ENCODE results near the gene TRAPPC5. TPM values are rescaled to one million over a fixed set of nuclear protein-coding genes. Genes with fewer than 3 reads are reported as not detected.

TRAPPC5 gene
- polyA plus RNA-seq, 1 of the 3 experiments (the other 2 are of a cell fraction): 49.4 TPM

DNA sequence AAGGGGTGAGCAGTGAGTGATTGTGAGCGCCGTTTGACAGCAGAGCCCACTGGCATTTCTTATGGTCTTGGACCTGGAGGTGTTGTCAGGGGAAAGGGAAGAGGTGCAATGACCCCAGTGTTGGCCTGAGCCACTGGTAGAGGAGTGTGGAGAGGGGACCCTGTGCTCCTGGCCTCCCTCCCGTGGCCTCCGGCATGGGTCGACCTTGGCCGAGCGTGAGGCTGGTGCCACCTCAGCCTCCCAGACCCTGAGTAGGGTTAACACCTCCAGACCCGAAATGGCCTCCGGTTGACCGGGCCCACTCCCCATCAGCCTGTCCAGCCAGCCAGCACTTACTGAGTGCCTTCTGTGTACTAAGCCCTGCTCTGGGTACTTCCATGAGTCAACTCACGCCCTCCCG lies 6.5 kb downstream of the TRAPPC5 start:
- Histone ChIP-seq H3K4me2 (no peak overlapping the region), H3F3A (replicated peaks; ENCODE audit: insufficient read depth) (no peaks in the 10 kb centered on the region), H3K27ac (ENCODE audit: low read depth in 2 of 2, low read length in 1 of 2) (no peak overlapping the region), H3K9me2 (no peaks in the 10 kb centered on the region), H3K9ac (no peak overlapping the region), H3K36me3 (replicated peaks in 1 of 2; ENCODE audit: control insufficient read depth in 1 of 2, insufficient read depth in 2 of 2, low read length in 1 of 2) (peaks cover 5 to 6% of the 10 kb centered on the region in 2 experiments), H3K9me3 (no peaks in the 10 kb centered on the region), H4K20me1 (ENCODE audit: insufficient read depth) (no peaks in the 10 kb centered on the region), H3K4me1 (ENCODE audit: control insufficient read depth in 1 of 2, insufficient read depth in 2 of 2, low read depth in 1 of 2, low read length in 1 of 2) (no peaks in the 10 kb centered on the region; a peak in 1 of 4 replicates), H3K27me3 (ENCODE audit: insufficient read depth) (peaks cover 19% of the 10 kb centered on the region; the same call in 1 of the 2 replicates), H3K79me2 (ENCODE audit: insufficient read depth) (no peaks in the 10 kb centered on the region), H2AFZ (ENCODE audit: low read depth) (no peak overlapping the region), H3K4me3 (ENCODE audit: low read depth in 2 of 2, low read length in 1 of 2) (no peak overlapping the region)
- TF ChIP-seq TEAD4 (IDR thresholded peaks at IDR 0.05; ENCODE audit: borderline replicate concordance, insufficient read depth) (no peak), CHD2 (IDR thresholded peaks at IDR 0.05; ENCODE audit: low read length, partially characterized antibody) (no peak), JUND (IDR thresholded peaks at IDR 0.05) (no peak), MXI1 (IDR thresholded peaks at IDR 0.05; ENCODE audit: low read depth, low read length) (no peak), SMC3 (IDR thresholded peaks at IDR 0.05; ENCODE audit: low read depth, low read length) (no peak), TAF1 (IDR thresholded peaks at IDR 0.05; ENCODE audit: borderline replicate concordance, low read depth, low read length) (no peak), GATA2 (CRISPR knock-in tag; IDR thresholded peaks at IDR 0.05) (no peak)
- TF ChIP-seq, protein P1, sequence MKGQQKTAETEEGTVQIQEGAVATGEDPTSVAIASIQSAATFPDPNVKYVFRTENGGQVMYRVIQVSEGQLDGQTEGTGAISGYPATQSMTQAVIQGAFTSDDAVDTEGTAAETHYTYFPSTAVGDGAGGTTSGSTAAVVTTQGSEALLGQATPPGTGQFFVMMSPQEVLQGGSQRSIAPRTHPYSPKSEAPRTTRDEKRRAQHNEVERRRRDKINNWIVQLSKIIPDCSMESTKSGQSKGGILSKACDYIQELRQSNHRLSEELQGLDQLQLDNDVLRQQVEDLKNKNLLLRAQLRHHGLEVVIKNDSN (IDR thresholded peaks at IDR 0.05; ENCODE audit: borderline replicate concordance, low read depth): no peak
- TF ChIP-seq, protein P2, sequence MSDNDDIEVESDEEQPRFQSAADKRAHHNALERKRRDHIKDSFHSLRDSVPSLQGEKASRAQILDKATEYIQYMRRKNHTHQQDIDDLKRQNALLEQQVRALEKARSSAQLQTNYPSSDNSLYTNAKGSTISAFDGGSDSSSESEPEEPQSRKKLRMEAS (IDR thresholded peaks at IDR 0.05; ENCODE audit: low read depth): no peak
- 23% methylated on average over 4 of the region's 12 CpGs for WGBS (ENCODE audit: low lambda C conversion rate)
- no peak for DNase-seq
- ChIA-PET POLR2A (no interaction called here), CTCF (interaction anchor here (2.0 to 8.2 kb wide), 2 partner anchors 113 to 118 kb away, joined by 11 to 171 read pairs; no protein-coding TSS in a partner anchor)

DNA sequence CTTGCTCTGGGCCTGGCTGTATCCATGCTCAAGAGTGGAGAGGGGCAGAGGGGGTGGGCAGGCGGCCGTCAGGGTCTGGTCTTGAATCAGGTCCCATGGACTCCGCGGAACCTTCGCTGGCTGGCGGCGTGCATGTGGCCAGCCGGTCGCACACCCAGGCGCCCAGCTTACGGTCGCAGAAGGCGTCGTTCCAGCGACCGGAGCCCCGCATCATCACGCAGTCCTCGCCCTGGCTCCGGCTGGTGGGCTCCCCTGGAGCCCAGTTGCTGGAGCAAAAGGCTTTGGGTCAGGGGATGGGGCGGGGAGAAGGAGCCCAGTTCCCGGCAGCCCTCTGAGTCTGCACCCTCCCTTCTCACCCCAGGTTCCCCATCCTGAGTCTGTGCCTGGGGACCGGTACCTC lies 8.5 kb downstream of the TRAPPC5 start:
- 20% methylated on average over 2 of the region's 23 CpGs for WGBS (ENCODE audit: low lambda C conversion rate)
- Histone ChIP-seq H3F3A (replicated peaks; ENCODE audit: insufficient read depth) (no peaks in the 10 kb centered on the region), H2AFZ (ENCODE audit: low read depth) (no peak overlapping the region), H3K4me1 (ENCODE audit: control insufficient read depth in 1 of 2, insufficient read depth in 2 of 2, low read depth in 1 of 2, low read length in 1 of 2) (no peaks in the 10 kb centered on the region), H3K9ac (no peak overlapping the region), H3K36me3 (replicated peaks in 1 of 2; ENCODE audit: control insufficient read depth in 1 of 2, insufficient read depth in 2 of 2, low read length in 1 of 2) (peaks cover 0 to 5% of the 10 kb centered on the region in 2 experiments), H3K4me2 (no peak overlapping the region), H3K9me2 (no peaks in the 10 kb centered on the region), H4K20me1 (ENCODE audit: insufficient read depth) (no peaks in the 10 kb centered on the region), H3K4me3 (ENCODE audit: low read depth in 2 of 2, low read length in 1 of 2) (no peak overlapping the region), H3K9me3 (no peaks in the 10 kb centered on the region), H3K27ac (ENCODE audit: low read depth in 2 of 2, low read length in 1 of 2) (no peak overlapping the region), H3K27me3 (ENCODE audit: insufficient read depth) (peaks cover 33% of the 10 kb centered on the region), H3K79me2 (ENCODE audit: insufficient read depth) (no peaks in the 10 kb centered on the region)
- POLR2A ChIA-PET: no interaction called here
- no peak for DNase-seq
- CTCF ChIA-PET: interaction anchor here (1.4 to 2.6 kb wide), 3 partner anchors 8 to 121 kb away, joined by 5 to 12 read pairs (median 7); partner anchors contain the start of gene TRAPPC5
- TF ChIP-seq GATA2 (CRISPR knock-in tag; IDR thresholded peaks at IDR 0.05) (no peak), CHD2 (IDR thresholded peaks at IDR 0.05; ENCODE audit: low read length, partially characterized antibody) (no peak), FOSL2 (IDR thresholded peaks at IDR 0.05; ENCODE audit: borderline replicate concordance, low read depth) (no peak), YY1 (IDR thresholded peaks at IDR 0.05; ENCODE audit: low read depth) (no peak), SMC3 (IDR thresholded peaks at IDR 0.05; ENCODE audit: low read depth, low read length) (no peak), NRF1 (IDR thresholded peaks at IDR 0.05; ENCODE audit: low read depth, low read length) (no peak)
- TF ChIP-seq, protein P3, sequence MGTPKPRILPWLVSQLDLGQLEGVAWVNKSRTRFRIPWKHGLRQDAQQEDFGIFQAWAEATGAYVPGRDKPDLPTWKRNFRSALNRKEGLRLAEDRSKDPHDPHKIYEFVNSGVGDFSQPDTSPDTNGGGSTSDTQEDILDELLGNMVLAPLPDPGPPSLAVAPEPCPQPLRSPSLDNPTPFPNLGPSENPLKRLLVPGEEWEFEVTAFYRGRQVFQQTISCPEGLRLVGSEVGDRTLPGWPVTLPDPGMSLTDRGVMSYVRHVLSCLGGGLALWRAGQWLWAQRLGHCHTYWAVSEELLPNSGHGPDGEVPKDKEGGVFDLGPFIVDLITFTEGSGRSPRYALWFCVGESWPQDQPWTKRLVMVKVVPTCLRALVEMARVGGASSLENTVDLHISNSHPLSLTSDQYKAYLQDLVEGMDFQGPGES (IDR thresholded peaks at IDR 0.05; ENCODE audit: low read depth, low read length): no peak
- TF ChIP-seq, protein P4, sequence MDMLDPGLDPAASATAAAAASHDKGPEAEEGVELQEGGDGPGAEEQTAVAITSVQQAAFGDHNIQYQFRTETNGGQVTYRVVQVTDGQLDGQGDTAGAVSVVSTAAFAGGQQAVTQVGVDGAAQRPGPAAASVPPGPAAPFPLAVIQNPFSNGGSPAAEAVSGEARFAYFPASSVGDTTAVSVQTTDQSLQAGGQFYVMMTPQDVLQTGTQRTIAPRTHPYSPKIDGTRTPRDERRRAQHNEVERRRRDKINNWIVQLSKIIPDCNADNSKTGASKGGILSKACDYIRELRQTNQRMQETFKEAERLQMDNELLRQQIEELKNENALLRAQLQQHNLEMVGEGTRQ (IDR thresholded peaks at IDR 0.05; ENCODE audit: borderline replicate concordance, low read depth, low read length): no peak
